HG03280 (cell line): ENCODE measurements around the gene ATP6V1B1.
"Not testable (repeated sequence)": the region's sequence is repeated elsewhere in the genome, so short reads cannot be mapped to it uniquely, and the experiment has no call there.

Source experiments
- ATAC-seq: cut with Tn5 transposase; IDR thresholded peaks from one replicate; pipeline ENCODE4 v1.9.1; 2021; ENCODE audit warnings: mild to moderate bottlenecking, moderate library complexity; ENCODE audit not compliant: unreplicated experiment

ATP6V1B1 gene

DNA sequence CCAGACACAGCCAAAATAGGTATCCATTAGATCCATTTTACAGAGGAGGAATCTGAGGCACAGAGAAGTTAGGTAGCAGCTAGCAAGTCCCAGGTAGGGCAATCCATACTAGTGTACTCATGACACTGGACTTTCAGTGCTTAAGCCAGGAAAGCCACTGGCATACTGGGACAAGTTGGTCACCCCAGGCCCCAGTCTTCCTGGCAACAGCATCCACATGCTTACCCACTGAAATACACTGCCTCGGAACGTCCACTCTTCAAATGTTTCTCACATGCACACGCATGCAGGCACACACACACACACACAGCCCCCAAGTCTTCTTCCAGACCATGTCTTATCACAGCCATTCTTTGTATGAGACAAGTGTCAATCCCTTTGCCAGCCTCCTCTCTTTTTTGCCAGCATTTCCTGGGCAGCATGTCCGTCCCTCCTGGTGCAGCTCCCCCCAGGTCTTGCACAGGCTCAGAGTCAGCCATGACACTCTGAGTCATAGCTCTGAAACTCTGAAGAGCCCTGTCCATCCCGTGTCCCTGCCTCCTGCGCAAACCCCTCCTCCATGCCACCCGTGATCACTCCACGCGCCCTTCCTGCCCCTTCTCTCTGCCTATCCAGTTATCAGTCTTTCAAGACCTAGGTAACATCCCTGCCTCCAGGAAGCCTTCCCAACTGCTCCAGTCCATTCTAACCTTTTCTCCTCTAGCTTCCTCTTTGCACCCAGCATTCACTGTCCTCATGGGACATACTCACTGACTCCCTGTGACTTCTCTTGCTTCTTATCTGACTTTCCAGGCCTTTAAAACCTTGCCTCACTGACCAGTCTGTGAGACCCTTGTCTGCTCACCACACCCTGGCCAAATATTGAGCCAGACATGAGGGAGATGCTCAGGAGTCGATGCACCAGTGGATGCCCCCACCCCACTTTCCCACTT, 69.8 kb downstream of the ATP6V1B1 start:
- no peak for ATAC-seq

DNA sequence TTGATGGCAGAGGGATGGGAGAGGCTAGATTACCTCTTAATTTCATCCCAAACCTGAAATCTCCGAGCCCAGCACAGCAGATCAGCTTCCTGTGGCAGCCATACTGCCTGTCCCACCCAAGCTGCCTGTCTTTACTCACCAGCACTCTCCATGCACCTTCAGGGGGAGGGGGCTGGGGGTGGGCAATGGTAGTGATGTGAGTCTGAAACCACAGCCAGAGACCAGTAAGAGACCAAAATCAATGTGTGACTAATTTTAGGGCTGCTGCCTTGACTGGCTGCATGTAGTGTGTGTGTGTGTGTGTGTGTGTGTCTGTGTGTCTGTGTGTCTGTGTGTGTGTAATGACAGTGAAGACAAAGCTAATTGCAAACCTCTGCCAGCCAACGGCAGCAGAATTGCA, 70.6 kb downstream of the ATP6V1B1 start:
- ATAC-seq = no peak

DNA sequence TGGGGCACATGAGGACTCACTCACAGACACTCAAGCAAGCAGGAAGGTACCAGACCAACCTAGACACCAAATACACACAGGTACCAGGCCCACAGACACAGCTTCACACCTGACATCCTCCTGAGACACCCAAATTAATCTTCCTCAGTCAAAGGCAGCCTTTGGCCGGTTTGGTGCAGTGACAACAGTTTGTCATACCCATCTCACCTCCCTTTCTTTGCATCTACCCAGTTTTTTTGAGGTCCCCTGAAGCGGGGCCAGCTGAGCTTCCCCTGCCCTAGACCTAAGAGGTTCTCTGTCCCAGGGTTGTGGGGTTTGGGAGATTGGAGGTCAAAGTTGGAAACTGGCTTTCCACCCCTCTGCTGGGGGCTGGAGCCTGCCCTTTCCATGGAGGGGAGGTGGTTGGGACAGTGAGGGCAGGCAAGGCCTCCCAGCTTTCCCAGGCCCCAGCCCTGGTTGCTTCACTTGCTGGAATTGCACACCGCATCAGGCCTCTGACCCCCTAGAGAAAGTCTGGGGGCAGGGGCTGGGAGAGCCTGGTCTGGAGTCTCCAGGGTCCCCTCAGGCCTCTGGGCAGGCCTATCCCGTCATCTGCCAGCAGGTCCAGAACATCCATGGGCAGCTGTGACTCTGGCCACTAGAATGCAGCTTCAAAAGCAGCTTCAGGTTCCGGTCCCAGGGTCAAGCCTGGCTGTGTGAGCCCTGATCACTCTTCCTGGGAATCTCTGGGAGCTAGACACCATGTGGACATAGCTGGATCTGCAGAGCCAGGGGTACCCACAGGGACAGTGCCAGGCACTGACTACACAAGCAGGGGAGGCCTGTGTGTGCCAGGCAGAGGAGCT, 71.5 kb downstream of the ATP6V1B1 start:
- ATAC-seq = no peak

DNA sequence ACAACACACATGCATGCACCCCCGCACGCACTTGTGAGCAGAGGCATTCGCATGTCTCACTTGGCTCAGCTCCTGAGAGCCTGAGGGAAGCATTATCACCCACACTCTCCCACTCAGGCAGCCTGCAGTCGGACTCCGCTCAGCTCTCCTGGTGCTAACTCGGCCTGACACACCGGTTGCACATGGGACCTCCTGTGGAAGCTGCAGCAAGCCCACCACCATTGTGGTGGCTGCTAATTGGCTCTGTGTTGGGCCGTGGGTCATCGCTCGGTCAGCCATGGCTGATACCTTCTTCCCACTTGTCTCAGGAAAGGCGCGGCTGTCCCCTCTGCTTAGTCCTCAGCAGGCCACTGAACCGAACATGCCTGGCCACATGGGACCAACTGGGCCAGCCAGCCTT, 72.6 kb downstream of the ATP6V1B1 start:
- ATAC-seq = no peak

DNA sequence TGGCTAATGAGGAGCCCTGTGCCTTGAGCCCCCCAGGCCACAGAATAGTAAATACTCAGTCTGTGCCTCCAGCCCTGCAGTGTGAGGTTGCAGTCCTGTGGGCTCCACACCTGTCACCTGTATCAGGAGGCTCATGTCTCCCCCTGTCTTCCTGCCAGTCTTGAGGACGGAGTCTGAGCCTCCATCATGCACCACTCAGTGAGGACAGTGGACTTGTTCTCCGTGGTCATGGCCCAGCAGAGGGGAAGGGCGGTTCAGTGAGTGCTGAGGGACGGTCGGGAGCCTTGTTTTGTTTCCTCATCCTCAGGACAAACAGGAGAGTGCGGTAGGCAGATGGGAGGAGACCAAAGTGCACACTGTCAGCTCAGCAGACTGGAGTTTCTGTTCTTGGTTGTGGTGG, 76.1 kb downstream of the ATP6V1B1 start:
- ATAC-seq = not testable (repeated sequence)
